Hepatocyte (in vitro differentiated cells): ENCODE data around the gene ZKSCAN3.

ENCODE experiments used
- CTCF ChIP-seq: fragments of 200-600 bp; sonication (generic); IDR thresholded peaks from 2 replicates; pipeline ENCODE4 v1.5.1; 2016; ENCODE audit warnings: antibody characterized with exemption, mild to moderate bottlenecking; ENCODE audit not compliant: poor library complexity
- EZH2 ChIP-seq: fragments of 200-600 bp; sonication (generic); IDR thresholded peaks from 2 replicates; pipeline ENCODE4 v1.6.1; 2016; ENCODE audit warnings: antibody characterized with exemption, mild to moderate bottlenecking, borderline replicate concordance

- no peak for TF ChIP-seq CTCF
- TF ChIP-seq EZH2, result no peak
Observed at GRCh38 chr6:28323813-28324424, 25.8 kb upstream of the ZKSCAN3 start.
